Endometrium (tissue), 2 donors: ENCODE results near the gene ZBTB24.
"Not testable (repeated sequence)": the region's sequence is repeated elsewhere in the genome, so short reads cannot be mapped to it uniquely, and the experiment has no call there.

Experiments
- FAIRE-seq: peaks from 2 replicates; lab custom pipeline; 2012; peaks lifted over from hg19 to GRCh38; lab: Jason Lieb, UNC
- donor health status: control.
- donor health status: control.

The ZBTB24 gene

GRCh38 chr6:109482905-109483734, at the start of gene ZBTB24:
ZBTB24 (minus strand) TSS chr6:109483219; CDS start chr6:109482026, 1,193 bp downstream.
- no peak for FAIRE-seq

- no peak for FAIRE-seq
Measured at GRCh38 chr6:109531446-109531845, 48.4 kb upstream of the ZBTB24 start.

- FAIRE-seq: no peak
Measured at GRCh38 chr6:109527989-109528388, 45.0 kb upstream of the ZBTB24 start.

GRCh38 chr6:109526905-109527628, 44.0 kb upstream of the ZBTB24 start:
- no peak for FAIRE-seq

- FAIRE-seq: no peak
Measured at GRCh38 chr6:109524129-109524528, 41.1 kb upstream of the ZBTB24 start.

- no peak for FAIRE-seq
Measured at GRCh38 chr6:109523478-109523877, 40.5 kb upstream of the ZBTB24 start.

GRCh38 chr6:109521080-109521479, 38.1 kb upstream of the ZBTB24 start:
- FAIRE-seq: no peak

GRCh38 chr6:109519647-109520046, 36.6 kb upstream of the ZBTB24 start:
- not testable (repeated sequence) for FAIRE-seq

GRCh38 chr6:109516929-109517328, 33.9 kb upstream of the ZBTB24 start:
- FAIRE-seq: no peak

GRCh38 chr6:109515781-109516409, 32.9 kb upstream of the ZBTB24 start:
- no peak for FAIRE-seq

GRCh38 chr6:109514946-109515345, 31.9 kb upstream of the ZBTB24 start:
- no peak for FAIRE-seq

GRCh38 chr6:109513571-109514071, 30.6 kb upstream of the ZBTB24 start:
- no peak for FAIRE-seq

- FAIRE-seq: no peak
Measured at GRCh38 chr6:109512271-109512817, 29.3 kb upstream of the ZBTB24 start.

- no peak for FAIRE-seq
Measured at GRCh38 chr6:109511832-109512231, 28.8 kb upstream of the ZBTB24 start.

GRCh38 chr6:109510358-109510757, 27.3 kb upstream of the ZBTB24 start:
- FAIRE-seq: no peak

- FAIRE-seq: no peak
Measured at GRCh38 chr6:109508166-109508860, 25.3 kb upstream of the ZBTB24 start.

- FAIRE-seq: no peak
Measured at GRCh38 chr6:109507490-109508072, 24.6 kb upstream of the ZBTB24 start.

GRCh38 chr6:109506841-109507240, 23.8 kb upstream of the ZBTB24 start:
- no peak for FAIRE-seq

- FAIRE-seq: no peak
Measured at GRCh38 chr6:109506314-109506713, 23.3 kb upstream of the ZBTB24 start.

- FAIRE-seq: no peak
Measured at GRCh38 chr6:109503327-109504224, 20.6 kb upstream of the ZBTB24 start.
